HG03571 (cell line): ENCODE data around the gene PTPN1.
"Not testable (repeated sequence)": the region's sequence is repeated elsewhere in the genome, so short reads cannot be mapped to it uniquely, and the experiment has no call there.

ENCODE experiments used
- ATAC-seq: cut with Tn5 transposase; IDR thresholded peaks from one replicate; pipeline ENCODE4 v1.9.1; 2021; ENCODE audit not compliant: unreplicated experiment

Gene PTPN1

GRCh38 chr20:50602432-50603088 lies 92.4 kb downstream of the PTPN1 start:
- ATAC-seq = no peak

GRCh38 chr20:50604451-50604850 lies 94.3 kb downstream of the PTPN1 start:
- no peak for ATAC-seq

- ATAC-seq = no peak
Observed at GRCh38 chr20:50605136-50605535, 95.0 kb downstream of the PTPN1 start.

- ATAC-seq = no peak
Observed at GRCh38 chr20:50607436-50607835, 97.3 kb downstream of the PTPN1 start.

GRCh38 chr20:50607850-50608749 lies 97.9 kb downstream of the PTPN1 start:
- no peak for ATAC-seq

- ATAC-seq = no peak
Observed at GRCh38 chr20:50608750-50609104, 98.5 kb downstream of the PTPN1 start.

GRCh38 chr20:50609438-50609989 lies 99.3 kb downstream of the PTPN1 start:
- no peak for ATAC-seq

- no peak for ATAC-seq
Observed at GRCh38 chr20:50610212-50610718, 100.1 kb downstream of the PTPN1 start.

GRCh38 chr20:50611128-50611810 lies 101.1 kb downstream of the PTPN1 start:
- ATAC-seq = no peak

- ATAC-seq = no peak
Observed at GRCh38 chr20:50613438-50614169, 103.4 kb downstream of the PTPN1 start.

GRCh38 chr20:50615407-50615806 lies 105.2 kb downstream of the PTPN1 start:
- ATAC-seq = no peak

GRCh38 chr20:50617022-50617421 lies 106.8 kb downstream of the PTPN1 start:
- no peak for ATAC-seq

GRCh38 chr20:50618537-50618936 lies 108.4 kb downstream of the PTPN1 start:
- no peak for ATAC-seq

GRCh38 chr20:50620459-50620858 lies 110.3 kb downstream of the PTPN1 start:
- not testable (repeated sequence) for ATAC-seq

GRCh38 chr20:50621068-50621665 lies 111.0 kb downstream of the PTPN1 start:
- no peak for ATAC-seq

- no peak for ATAC-seq
Observed at GRCh38 chr20:50624351-50625016, 114.3 kb downstream of the PTPN1 start.

- ATAC-seq = no peak
Observed at GRCh38 chr20:50625986-50626677, 115.9 kb downstream of the PTPN1 start.

GRCh38 chr20:50627747-50628146 lies 117.6 kb downstream of the PTPN1 start:
- ATAC-seq = no peak

GRCh38 chr20:50628332-50628731 lies 118.1 kb downstream of the PTPN1 start:
- ATAC-seq = no peak
